Activated CD4-positive, alpha-beta T cell treated with anti-CD3 and anti-CD28 coated beads for 48 hours (primary cell): Measurements from ENCODE around the gene SLC6A3.
"Not testable (repeated sequence)": the region's sequence is repeated elsewhere in the genome, so short reads cannot be mapped to it uniquely, and the experiment has no call there.

Experiments used
- DNase-seq: peaks from one replicate; pipeline ENCODE4 v3.0.0-alpha.2; 2020

The SLC6A3 gene

GRCh38 chr5:1463326-1464095 is 18.3 kb upstream of the SLC6A3 start:
- DNase-seq: no peak

GRCh38 chr5:1462358-1462757 is 17.1 kb upstream of the SLC6A3 start:
- DNase-seq: no peak

GRCh38 chr5:1461396-1461795 is 16.2 kb upstream of the SLC6A3 start:
- no peak for DNase-seq

- DNase-seq: no peak
These were observed 14.9 kb upstream of the SLC6A3 start for GRCh38 chr5:1460054-1460682.

- DNase-seq: not testable (repeated sequence)
These were observed 14.2 kb upstream of the SLC6A3 start for GRCh38 chr5:1459435-1459834.

DNA sequence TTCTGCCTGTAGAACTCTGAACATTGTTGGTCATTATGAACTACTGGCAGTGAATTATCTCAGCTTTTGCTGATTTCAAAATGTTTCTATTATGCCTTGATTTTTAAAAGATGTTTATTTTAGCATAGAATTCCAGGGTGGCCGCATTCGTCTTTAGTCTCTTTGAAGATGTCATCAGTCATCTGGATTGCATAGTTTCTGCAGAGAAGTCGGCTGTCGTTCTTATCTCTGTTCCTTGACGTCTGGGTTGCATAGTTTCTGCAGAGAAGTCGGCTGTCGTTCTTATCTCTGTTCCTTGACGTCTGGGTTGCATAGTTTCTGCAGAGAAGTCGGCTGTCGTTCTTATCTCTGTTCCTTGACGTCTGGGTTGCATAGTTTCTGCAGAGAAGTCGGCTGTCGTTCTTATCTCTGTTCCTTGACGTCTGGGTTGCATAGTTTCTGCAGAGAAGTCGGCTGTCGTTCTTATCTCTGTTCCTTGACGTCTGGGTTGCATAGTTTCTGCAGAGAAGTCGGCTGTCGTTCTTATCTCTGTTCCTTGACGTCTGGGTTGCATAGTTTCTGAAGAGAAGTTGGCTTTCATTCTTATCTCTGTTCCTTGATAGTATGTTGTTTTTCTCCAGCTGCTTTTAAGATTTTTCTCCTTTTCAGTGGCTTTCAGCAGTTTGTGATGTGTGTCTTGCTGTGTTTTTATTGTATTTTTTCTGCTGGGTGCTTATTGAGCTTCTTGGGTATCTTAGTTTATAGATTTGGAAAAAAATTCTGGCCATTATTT is 11.1 kb upstream of the SLC6A3 start:
- DNase-seq: not testable (repeated sequence)

DNA sequence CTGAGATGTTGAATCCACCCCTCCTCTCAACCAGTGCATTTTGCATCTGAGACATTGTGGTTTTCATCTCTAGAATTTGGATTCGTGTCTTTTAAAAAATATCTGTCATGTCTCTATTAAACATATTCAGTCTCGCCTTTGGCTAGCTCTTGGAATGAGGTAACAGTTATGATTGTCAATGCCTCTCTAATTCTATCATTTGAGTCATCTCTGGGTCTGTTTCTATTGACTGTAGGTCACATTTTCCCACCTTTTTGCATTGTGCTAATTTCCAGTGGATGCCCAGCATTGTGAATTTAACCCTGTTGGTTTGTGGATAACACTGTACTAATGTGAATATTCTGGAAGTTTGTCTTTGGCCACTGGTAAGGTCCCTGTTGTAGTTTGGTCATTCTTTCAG is 8.4 kb upstream of the SLC6A3 start:
- DNase-seq: no peak

- no peak for DNase-seq
These were observed 3.9 kb upstream of the SLC6A3 start for GRCh38 chr5:1449081-1449630.

DNA sequence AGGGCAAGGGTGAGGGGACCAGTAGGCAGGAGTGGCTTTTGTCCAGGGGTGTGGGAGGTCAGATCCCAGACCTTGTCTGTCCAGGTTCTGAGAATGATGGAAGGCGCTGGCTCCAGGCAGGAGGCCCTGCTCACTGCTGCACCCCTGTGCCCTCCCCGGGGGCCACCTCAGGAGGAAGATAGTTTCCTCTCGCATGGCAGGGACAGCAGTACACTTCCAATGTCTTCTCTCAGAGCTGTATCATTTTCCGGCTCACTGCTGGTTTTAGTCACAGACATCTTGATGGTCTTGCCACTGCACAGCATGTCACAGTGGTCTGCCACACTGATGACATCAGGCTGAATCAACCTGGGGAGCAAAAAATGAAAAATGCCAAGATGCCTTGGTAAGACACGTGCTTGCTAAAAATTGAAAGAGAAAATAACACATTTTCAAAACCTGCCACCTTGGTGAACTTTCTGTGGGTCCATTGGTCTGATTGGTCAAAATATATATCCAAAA is 3.3 kb upstream of the SLC6A3 start:
- DNase-seq: peak; percentile 32

DNA sequence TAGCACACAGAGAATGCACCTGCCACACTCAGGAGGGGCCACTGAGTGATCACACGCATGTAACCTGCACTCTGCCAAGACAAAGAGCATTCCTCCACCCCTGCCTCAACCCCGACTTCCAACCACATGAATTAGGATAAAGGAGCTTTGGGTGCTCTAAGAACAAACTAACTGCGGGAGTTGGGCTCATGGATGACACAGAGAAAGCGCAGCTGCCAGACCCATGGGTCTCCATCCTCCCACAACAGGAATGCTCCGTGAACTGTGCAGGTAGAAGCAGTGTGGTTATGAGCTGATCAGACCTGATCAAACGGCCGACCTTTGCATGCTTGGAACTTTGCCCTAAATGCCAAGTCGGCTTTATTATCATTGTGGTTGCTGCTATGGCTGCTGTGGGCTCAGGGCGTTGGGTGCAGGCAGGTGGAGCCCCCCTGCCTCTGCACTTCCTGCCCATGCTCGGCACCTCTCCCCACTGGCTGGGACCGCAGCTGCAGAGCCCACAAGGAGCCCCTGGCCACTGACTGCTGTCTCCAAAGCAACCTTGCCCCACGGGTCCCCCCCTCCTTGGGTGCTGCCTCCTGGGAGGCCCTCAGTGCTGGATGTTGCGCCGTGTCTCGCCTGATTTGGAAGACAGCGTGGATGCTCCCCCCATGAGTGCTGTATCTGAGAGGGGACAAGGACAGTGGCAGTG is 2.6 kb upstream of the SLC6A3 start:
- DNase-seq: no peak

DNA sequence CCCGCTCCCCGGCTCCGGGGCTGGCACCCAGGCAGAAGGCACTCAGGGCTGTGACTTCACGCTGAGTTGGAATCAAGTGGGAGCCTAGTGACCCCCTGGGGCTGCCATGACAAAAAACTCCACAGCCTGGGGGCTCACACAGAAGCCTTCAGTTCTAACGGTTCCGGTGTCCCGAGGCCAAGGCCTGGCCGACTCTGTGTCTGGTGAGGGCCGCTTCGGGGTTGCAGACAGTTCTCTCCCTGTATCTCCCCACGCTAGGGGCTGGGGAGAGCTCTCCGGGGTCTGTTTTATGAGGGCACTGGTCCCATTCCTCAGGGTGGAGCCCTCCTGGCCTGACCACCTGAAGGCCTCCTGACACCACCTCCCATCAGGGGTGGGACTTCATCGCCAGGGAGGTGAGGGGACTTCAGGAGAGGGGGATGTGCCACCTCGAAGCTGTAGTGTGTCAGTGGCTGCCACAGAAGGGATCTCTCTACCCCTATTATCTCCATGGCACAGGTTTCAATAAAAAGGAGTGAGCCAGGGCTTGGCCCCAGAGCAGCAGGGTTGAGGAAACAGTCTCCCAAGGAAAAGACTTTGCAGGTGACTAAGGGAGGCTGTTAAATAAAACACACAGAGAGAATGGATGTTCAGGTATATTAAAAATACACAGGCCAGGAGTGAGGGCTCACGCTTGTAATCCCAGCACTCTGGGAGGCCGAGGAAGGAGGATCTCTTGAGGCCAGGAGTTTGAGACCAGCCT is 1.5 kb upstream of the SLC6A3 start:
- DNase-seq: no peak

DNA sequence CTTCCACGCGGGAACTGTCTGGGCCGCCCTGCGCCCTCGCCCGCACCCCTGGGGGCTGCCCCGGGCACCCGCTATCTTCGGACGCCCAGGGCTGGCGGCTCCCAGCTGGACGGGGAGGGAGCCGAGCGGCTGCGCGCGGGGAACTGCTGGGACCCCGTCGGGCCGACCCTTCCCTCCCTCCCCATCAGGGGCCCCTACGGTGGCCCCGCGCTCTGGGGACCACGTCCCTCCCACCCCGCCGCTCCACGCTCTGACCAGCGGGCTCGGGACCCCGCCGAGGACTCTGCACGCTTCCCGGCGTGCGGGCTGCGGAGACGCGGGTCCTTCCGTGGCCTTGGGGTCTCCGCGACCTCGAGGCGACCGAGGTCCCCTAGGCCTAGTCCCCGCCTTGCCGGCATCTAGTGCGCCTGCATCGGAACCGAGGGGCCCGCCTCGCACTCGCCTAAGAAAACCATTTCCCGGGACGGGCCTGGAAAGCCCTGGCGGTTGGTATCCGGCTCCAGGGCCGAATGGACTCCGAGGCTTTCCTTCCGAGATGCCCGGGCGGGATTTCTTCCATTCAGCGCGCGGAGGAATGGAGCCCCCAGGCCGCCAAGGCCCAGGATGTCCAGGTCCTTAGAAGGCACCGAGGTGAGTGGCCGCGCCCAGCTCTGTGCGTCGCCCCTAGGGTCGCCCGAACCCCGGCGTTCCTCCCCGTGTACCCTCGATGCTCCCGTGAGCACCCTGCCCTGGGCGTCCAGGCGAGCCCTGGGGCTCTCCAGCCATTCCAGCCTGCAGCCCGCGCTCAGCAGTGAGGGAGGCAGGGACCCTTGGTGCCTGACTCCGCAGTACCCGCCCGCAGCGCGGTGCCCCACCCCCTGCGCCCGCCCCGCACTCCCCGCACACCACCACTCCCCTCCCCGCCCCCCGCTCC is 705 bp upstream of the SLC6A3 start:
- no peak for DNase-seq

- DNase-seq: no peak
These were observed 665 bp downstream of the SLC6A3 start for GRCh38 chr5:1444361-1445189.

- DNase-seq: no peak
These were observed 1.3 kb downstream of the SLC6A3 start for GRCh38 chr5:1443991-1444360.

DNA sequence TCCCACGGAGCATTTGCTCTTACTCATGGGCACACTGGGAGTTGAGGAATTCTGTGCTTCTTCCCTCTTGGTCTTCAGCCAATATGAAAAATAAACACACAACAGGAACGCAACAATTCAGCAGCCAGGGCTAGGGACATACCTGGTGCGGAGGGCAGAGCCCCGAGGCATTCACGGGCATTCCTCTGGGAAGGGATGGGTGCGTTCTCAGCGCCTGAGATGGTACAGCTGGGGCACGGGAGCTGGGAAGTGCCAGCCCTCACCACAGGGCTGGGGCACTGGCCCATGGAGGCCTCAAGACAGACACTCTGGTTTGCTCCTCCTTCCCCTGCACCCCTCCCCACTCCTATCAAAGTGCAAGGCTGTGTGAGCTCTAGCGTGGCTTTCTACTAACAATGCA is 2.1 kb downstream of the SLC6A3 start:
- DNase-seq: no peak

DNA sequence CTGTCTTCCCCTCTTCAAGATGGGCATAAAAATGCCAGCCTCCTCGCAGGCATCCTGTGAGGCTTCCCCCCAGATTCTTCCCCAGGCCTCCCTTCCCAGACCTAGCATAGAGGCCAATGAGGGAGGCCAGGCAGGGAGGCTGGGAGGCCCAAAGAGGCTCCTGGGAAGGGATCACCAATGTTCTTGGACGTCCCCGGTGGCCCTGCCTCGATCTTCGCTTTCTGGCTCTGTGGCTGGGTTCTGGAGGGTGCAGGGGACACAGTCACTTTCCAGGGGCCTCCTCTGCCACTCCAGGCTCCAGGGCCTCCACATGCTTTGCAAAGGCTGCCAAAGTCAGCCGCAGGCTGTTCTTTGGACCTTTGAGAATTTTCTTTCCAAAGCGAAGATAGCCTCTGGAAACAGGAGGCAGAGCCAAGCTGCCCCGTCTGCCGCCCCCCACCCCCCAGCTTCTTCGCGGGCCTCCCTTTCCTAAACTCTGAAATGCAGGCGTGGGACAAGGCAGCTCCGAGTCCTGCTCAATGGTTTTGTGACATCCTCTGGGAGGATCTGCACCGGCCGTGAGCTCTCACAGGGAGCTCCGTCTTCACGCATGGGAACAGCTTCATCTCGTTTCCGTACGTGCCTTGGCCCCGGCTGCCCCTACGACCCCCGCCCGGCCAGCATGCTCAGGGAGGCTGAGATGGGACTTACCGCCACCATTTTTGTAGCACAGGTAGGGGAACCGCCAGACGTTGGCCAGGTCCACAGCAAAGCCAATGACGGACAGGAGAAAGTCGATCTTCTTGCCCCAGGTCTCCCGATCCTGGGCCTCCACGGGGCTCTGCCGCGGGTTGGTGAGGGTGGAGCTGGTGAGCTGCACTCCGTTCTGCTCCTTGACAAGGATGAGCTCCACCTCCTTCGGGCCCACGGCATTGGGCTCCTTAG is 2.8 kb downstream of the SLC6A3 start:
- no peak for DNase-seq

DNA sequence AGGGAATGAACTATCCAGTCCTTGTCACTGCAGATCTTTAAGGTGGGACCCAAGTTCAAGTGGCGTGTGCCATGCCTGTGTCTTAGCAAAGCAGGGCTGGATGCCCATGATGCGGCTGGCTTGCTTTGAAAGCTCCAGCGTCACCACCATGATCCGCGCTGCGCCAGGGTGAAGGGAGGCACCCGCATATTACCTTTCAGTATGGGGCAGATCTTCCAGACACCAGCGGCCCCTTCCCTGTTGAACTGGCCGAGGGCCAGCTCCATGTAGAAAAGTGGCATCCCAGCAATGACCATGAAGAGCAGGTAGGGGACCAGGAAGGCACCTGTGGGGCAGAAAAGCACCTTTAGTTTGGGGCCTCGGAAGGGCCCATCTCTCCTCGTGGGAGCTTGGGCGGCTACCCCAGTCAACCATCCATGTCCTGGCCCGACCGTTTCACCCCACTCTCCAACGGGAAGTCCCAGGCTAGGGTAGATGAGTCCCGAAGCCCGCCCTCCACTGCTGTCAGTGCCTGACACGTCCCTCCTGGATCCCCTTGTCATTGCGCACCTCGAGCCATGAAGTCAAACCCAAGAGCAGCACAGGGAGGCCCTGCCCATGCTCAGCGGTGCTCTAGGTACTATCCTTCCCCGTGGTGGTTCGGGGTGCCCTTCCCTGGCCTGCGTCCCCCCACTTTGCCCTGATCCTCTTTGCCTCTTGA is 3.9 kb downstream of the SLC6A3 start:
- no peak for DNase-seq

GRCh38 chr5:1440098-1440493 is 5.1 kb downstream of the SLC6A3 start:
- DNase-seq: no peak
